NB4 (cell line): ENCODE results near the gene KRTAP5-8.
"Not testable (repeated sequence)": the region's sequence is repeated elsewhere in the genome, so short reads cannot be mapped to it uniquely, and the experiment has no call there.

Experiments
- DNase-seq: peaks from one replicate; pipeline ENCODE4 v3.0.0; 2010; ENCODE audit warnings: low read depth
- H3K4me3 ChIP-seq: one replicate; pipeline ENCODE4 v1.5.1; 2011; ENCODE audit warnings: mild to moderate bottlenecking, low read depth, low read length, moderate library complexity
- CTCF ChIP-seq: IDR thresholded peaks from one replicate; pipeline ENCODE4 v1.5.1; 2012; ENCODE audit warnings: low read depth, low read length
- MYC ChIP-seq: IDR thresholded peaks from 2 replicates; pipeline ENCODE4 v1.6.1; 2011; ENCODE audit warnings: low read depth, low read length
- POLR2A ChIP-seq: IDR thresholded peaks from 2 replicates; pipeline ENCODE4 v1.6.1; 2011; ENCODE audit warnings: mild to moderate bottlenecking; ENCODE audit not compliant: insufficient read length; ENCODE audit errors: extremely low read depth
- TF ChIP-seq, protein P1 (sequence below): IDR thresholded peaks from 2 replicates; pipeline ENCODE4 v1.6.1; 2011; ENCODE audit warnings: low read depth, low read length

The KRTAP5-8 gene

DNA sequence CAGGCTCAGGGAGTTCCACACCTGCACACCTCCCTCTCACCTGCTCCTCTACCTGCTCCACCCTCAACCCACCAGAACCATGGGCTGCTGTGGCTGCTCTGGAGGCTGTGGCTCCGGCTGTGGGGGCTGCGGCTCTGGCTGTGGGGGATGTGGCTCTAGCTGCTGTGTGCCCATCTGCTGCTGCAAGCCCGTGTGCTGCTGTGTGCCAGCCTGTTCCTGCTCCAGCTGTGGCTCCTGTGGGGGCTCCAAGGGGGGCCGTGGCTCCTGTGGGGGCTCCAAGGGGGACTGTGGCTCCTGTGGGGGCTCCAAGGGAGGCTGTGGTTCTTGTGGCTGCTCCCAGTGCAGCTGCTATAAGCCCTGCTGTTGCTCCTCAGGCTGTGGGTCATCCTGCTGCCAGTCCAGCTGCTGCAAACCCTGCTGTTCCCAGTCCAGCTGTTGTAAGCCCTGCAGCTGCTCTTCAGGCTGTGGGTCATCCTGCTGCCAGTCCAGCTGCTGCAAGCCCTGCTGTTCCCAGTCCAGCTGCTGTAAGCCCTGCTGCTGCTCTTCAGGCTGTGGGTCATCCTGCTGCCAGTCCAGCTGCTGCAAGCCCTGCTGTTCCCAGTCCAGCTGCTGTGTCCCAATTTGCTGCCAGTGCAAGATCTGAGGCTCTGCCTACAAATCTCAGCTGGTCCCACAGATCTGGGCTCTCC, at the start of gene KRTAP5-8:
Gene KRTAP5-8 (plus strand): TSS at position 49 of the 689 bp plus-strand sequence. CDS start 31 bp downstream, at position 80.
- H3K4me3 ChIP-seq = not testable (repeated sequence)
- peak; percentile 32 for DNase-seq

DNA sequence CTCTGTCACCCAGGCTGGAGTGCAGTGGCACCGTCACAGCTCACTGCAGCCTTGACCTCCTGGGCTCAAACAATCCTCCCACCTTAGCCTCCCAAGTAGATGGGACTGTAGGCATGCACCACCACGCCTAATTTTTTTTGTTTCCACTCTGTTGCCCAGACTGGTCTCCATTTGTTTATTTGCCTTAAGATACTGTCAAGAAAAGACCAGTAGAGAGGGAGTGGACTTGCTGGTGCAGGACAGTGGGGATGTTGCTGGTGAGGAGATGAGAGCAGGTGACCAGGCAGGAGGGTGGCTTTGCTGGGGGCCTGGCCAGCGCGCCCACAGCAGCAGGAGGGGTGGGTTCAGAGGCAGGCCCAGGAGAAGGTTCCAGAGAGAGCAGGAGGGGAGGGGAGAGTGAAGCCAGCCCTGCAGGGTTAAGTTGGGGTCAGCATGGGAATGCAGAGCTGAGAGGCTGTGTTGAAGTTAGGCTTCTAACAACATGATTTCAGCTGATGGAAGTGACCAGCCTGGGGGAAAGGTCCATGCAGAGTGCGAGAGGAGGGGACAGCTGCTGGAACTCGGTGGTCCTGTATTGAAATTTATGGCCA, 49.0 kb upstream of the KRTAP5-8 start:
- no peak for DNase-seq
- TF ChIP-seq CTCF = no peak
- TF ChIP-seq MYC = no peak
- TF ChIP-seq, protein P1, sequence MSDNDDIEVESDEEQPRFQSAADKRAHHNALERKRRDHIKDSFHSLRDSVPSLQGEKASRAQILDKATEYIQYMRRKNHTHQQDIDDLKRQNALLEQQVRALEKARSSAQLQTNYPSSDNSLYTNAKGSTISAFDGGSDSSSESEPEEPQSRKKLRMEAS = no peak
- H3K4me3 ChIP-seq = no peak overlapping the region

DNA sequence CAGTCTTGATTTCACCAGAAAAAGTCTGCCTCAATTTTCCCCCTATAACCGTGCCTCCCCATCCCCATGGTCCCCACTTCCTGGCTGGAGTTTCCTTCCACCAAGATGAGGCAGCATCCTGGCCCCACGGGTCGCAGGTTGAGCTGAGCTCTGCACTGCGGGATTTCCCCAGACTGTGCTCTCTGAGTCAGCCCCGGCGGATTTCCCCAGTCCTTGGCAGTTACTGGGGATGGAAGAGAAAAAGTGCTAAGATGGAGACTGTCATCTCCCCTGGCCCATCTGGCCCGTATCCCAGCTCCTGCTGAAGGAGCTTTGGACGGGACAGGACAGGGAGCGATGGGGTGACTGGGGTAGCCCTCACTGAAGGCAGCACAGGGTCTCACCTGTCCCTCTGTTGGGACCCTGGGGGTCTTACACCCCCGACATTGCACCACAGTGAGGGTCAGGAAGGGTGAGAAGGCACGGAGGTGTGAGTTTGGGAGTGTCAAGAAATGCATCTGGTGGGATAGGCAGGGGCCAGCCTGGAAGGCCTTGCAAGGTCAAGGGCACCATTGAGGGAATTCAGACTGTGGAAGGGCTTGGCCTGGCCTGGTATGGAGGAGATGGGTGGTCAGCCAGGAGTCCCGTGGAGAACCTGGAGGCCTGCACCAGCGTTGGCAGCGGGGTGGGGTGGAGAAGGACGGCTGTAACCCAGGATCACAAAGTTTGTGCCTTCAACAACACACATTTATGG, 48.3 kb upstream of the KRTAP5-8 start:
- DNase-seq = no peak
- TF ChIP-seq MYC (no peak), CTCF (no peak), POLR2A (no peak)
- TF ChIP-seq, protein P1 = no peak
- no peak overlapping the region for H3K4me3 ChIP-seq

DNA sequence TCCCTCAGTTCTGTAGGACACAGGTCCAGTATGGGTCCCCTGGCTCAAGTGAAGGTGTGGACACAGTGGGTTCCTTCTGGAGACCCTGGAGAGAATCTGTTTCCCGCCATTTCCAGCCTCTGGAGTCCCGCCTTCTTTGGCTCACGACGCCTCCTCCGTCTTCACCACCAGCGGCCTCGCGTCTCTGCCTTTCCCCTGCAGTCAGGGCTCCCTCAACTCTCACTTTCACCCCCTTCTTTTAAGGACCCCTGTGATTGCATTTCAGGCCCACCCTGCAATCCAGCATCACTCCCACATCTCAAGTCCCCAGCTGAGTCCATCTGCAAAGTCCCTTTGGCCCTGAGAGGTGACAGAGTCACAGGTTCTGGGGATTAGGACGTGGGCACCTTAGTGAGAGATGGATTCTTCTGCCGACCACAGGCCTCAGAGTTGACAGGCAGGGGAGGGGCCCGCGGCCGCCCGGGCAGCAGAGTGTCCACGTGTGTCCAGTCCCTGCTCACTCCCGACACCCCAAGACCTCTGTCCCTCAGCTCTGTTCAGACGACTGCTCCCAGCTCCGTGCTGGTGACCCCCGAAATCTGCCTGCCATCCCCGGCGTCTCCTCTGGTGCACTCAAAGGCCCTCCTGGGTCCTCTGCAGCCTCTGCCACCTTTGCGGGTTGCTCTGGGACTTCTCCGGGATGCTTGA, 47.6 kb upstream of the KRTAP5-8 start:
- no peak overlapping the region for H3K4me3 ChIP-seq
- TF ChIP-seq CTCF (no peak), POLR2A (no peak), MYC (no peak)
- TF ChIP-seq, protein P1 = no peak
- no peak for DNase-seq

- no peak overlapping the region for H3K4me3 ChIP-seq
- TF ChIP-seq CTCF (no peak), MYC (no peak)
- no peak for DNase-seq
Observed at GRCh38 chr11:71490731-71491390, 47.0 kb upstream of the KRTAP5-8 start.

GRCh38 chr11:71491531-71491930, 46.3 kb upstream of the KRTAP5-8 start:
- no peak for TF ChIP-seq POLR2A
- no peak for TF ChIP-seq MYC
- TF ChIP-seq, protein P1 = no peak
- TF ChIP-seq CTCF = no peak
- no peak overlapping the region for H3K4me3 ChIP-seq
- no peak for DNase-seq
